ENCODE results near the gene TFDP2. TPM values are rescaled to one million over a fixed set of nuclear protein-coding genes. Genes with fewer than 3 reads are reported as not detected.
A peak's percentile ranks its signal among the peaks of the same experiment; 100 is the strongest.
"Not testable (repeated sequence)": the region's sequence is repeated elsewhere in the genome, so short reads cannot be mapped to it uniquely, and the experiment has no call there.

TFDP2 gene
- total RNA-seq, 1 experiment from 2014 or later: 48.2 TPM

- H3F3A ChIP-seq (ENCODE audit: insufficient read depth, low read depth): peaks cover 3% of the 10 kb centered on the region; the same call in 1 of the 2 replicates
- TSS peak; percentile 65 for BruUV-seq (replicated peaks)
- intact Hi-C loops (cut with micrococcal nuclease; ENCODE audit: unreplicated experiment): no loop called here
- H3K4me3 ChIP-seq: peak overlapping the region; percentile 91
- peak overlapping the region; percentile 92 for H3K4me2 ChIP-seq
- H3K27ac ChIP-seq: peak overlapping the region; percentile 16; the same call in 1 of the 2 replicates
- 0 out of 2 replicates have a peak, but pooled peaks cover 5% of the 10 kb centered on the region for H4K20me1 ChIP-seq (ENCODE audit: insufficient read depth)
- no peak for TF ChIP-seq CTCF (conservative IDR thresholded peaks at IDR 0.05)
- TF ChIP-seq EZH2 (IDR thresholded peaks at IDR 0.05; ENCODE audit: low read depth): no peak
- ChIA-PET POLR2A (ENCODE audit: unreplicated experiment) (no interaction called here), CTCF (interaction anchor here (0.6 kb wide), 1 partner anchor 120 kb away, joined by 3 read pairs; no protein-coding TSS in a partner anchor)
- H3K4me1 ChIP-seq (replicated peaks; ENCODE audit: insufficient read depth): peaks cover 11% of the 10 kb centered on the region
- no peaks in the 10 kb centered on the region for H3K27me3 ChIP-seq (ENCODE audit: insufficient read depth, low read depth)
- H3K79me2 ChIP-seq (ENCODE audit: low read depth): 0 out of 2 replicates have a peak, but pooled peaks cover 4% of the 10 kb centered on the region
- peak overlapping the region; percentile 96 for H2AFZ ChIP-seq
- no peaks in the 10 kb centered on the region for H3K9me3 ChIP-seq (ENCODE audit: insufficient read depth, low read depth)
- no peaks in the 10 kb centered on the region for H3K9me2 ChIP-seq (ENCODE audit: insufficient read depth)
- H3K36me3 ChIP-seq (ENCODE audit: low read depth): no peaks in the 10 kb centered on the region
- no peak for DNase-seq
Observed at GRCh38 chr3:142148044-142148791, 1.1 kb downstream of the TFDP2 start.

- H3K27me3 ChIP-seq (ENCODE audit: insufficient read depth, low read depth); CTCF ChIA-PET; H3K27ac ChIP-seq; H4K20me1 ChIP-seq (ENCODE audit: insufficient read depth); POLR2A ChIA-PET (ENCODE audit: unreplicated experiment); intact Hi-C loops (cut with micrococcal nuclease; ENCODE audit: unreplicated experiment); H3K79me2 ChIP-seq (ENCODE audit: low read depth); H3F3A ChIP-seq (ENCODE audit: insufficient read depth, low read depth); H3K4me2 ChIP-seq; H3K9me3 ChIP-seq (ENCODE audit: insufficient read depth, low read depth); DNase-seq; H3K36me3 ChIP-seq (ENCODE audit: low read depth); H3K9me2 ChIP-seq (ENCODE audit: insufficient read depth); H3K4me3 ChIP-seq; BruUV-seq (replicated peaks); H2AFZ ChIP-seq: not testable (repeated sequence)
- peaks cover 11% of the 10 kb centered on the region for H3K4me1 ChIP-seq (replicated peaks; ENCODE audit: insufficient read depth)
Observed at GRCh38 chr3:142144587-142144986, 4.8 kb downstream of the TFDP2 start.

- H3K27me3 ChIP-seq (ENCODE audit: insufficient read depth, low read depth); intact Hi-C loops (cut with micrococcal nuclease; ENCODE audit: unreplicated experiment); H3K9me3 ChIP-seq (ENCODE audit: insufficient read depth, low read depth); H3K9me2 ChIP-seq (ENCODE audit: insufficient read depth); H3K4me2 ChIP-seq; H3K27ac ChIP-seq; POLR2A ChIA-PET (ENCODE audit: unreplicated experiment); H3K4me1 ChIP-seq (replicated peaks; ENCODE audit: insufficient read depth); CTCF ChIA-PET; H3K36me3 ChIP-seq (ENCODE audit: low read depth); DNase-seq; H3K79me2 ChIP-seq (ENCODE audit: low read depth); H2AFZ ChIP-seq; H3K4me3 ChIP-seq; BruUV-seq (replicated peaks); H3F3A ChIP-seq (ENCODE audit: insufficient read depth, low read depth); H4K20me1 ChIP-seq (ENCODE audit: insufficient read depth): not testable (repeated sequence)
Observed at GRCh38 chr3:142140608-142141285, 8.6 kb downstream of the TFDP2 start.

- H3F3A ChIP-seq (ENCODE audit: insufficient read depth, low read depth); H3K36me3 ChIP-seq (ENCODE audit: low read depth); H3K27ac ChIP-seq; H2AFZ ChIP-seq; DNase-seq; H3K4me2 ChIP-seq; H4K20me1 ChIP-seq (ENCODE audit: insufficient read depth); H3K27me3 ChIP-seq (ENCODE audit: insufficient read depth, low read depth); H3K79me2 ChIP-seq (ENCODE audit: low read depth); CTCF ChIA-PET; H3K9me2 ChIP-seq (ENCODE audit: insufficient read depth); intact Hi-C loops (cut with micrococcal nuclease; ENCODE audit: unreplicated experiment); POLR2A ChIA-PET (ENCODE audit: unreplicated experiment); H3K9me3 ChIP-seq (ENCODE audit: insufficient read depth, low read depth); H3K4me3 ChIP-seq; H3K4me1 ChIP-seq (replicated peaks; ENCODE audit: insufficient read depth); BruUV-seq (replicated peaks): not testable (repeated sequence)
Observed at GRCh38 chr3:142137089-142137488, 12.3 kb downstream of the TFDP2 start.
